HG02642 (cell line): ENCODE data around the gene COL1A2.

Experiments
- ATAC-seq: cut with Tn5 transposase; IDR thresholded peaks from one replicate; pipeline ENCODE4 v1.9.1; 2021; ENCODE audit warnings: mild to moderate bottlenecking; ENCODE audit not compliant: unreplicated experiment, poor library complexity

COL1A2 gene

DNA sequence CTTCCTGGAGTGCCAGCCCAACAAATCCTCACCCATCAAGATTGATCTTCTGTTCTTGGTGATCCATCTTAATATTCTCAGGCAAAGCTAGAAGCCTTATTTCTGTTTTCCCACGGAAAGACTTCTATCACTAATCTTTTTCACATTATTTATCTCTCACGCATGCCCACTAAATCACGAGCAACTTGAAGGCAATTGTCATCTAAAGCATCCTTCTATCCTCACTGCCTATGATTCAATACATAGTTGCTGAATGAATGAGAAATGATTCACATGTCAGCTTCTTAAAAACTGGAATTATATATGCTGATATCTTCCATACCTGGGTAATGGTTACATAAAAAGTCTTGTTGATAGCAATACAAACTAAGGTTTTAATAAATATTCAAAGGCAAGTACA, 12.6 kb upstream of the COL1A2 start:
- ATAC-seq, result no peak

DNA sequence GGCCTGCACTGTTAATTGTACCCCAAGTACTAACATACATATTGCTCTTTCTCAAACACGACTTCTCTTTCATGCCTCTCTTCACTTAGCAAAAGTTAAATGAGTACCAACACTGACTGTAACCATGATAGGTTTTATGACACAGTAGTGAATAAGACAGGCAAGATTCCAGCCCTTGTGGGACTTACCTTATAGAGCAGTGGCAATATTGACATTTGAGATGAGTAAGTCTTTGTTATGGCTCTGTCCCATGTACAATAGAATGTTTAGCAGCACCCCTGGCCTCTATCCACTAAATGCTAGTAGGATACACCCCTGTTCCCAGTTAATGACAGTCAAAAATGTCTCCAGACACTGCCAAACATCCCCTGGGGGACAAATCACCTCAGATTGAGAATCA, 11.9 kb upstream of the COL1A2 start:
- no peak for ATAC-seq

DNA sequence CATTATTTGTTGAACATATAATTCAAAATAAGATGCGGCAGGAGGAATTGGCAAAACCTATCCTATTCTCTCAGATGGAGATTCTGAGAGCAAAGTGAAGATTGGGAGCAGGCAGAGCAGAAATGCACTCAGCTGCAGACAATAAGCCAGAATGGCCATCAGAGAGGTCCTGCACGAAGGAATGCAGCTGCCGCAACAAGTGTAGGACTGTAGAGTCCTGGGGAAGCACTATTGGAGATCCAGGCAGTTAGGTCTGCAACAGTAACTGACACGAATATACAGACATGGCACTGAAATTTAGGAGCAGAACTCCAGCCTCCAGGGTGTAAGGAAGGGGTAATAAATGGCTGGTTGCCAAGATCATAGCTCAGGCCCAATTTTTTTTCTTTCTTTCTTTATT, 10.4 kb upstream of the COL1A2 start:
- ATAC-seq, result no peak

DNA sequence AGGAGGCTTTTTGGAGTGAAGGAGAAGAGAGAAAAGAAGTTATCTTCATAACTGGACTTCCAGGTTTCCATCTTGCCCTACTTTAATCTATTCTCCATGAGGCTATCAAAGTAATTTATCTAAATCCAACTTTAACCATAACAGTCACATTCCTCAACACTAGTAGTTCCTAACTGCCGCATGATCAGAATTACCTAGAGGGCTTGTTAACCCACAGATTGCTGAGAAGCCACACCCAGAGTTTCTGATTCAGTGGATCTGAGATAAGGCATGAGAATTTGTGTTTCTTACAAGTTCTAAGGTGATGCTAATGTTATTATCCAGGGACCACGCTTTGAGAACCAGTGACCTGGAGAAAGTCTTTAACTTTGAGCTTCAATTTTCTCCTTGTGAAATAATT, 8.3 kb upstream of the COL1A2 start:
- ATAC-seq, result no peak

DNA sequence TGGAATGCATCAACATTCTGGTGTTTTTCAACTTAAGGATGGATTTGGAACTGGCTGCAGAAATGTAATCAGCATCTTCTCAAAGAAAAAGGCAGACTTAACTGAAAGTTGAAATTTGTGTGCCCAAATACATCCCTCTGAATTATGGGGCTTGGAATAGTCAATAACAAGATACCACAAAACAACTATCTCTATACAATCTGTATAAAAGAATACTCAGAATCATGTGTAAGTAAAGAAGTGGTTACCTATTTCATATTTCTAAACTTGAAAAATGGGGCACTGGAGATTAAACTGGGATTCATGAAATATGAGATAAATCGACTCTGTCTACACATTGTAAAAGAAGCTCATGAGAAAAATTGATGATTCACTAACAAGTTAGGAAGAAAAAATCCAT, 6.2 kb upstream of the COL1A2 start:
- ATAC-seq, result no peak

DNA sequence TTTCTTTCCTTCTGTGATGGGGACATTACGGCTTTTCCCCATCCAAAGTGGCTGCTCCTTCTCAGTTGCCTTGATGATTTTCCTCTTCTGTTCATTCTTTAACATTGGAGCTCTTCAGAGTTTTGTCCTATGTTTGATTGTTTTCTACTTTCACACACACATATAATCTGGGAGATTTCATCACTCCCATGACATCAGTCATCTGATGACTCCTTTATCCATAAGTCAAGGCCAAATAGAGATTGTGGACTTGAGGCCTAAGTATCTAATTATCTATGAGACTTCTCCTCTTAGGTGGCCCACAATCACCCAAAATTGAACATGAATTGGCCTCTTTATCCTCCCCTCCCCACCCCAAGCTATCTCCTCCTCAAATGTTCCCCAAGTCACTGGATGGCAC, 5.3 kb upstream of the COL1A2 start:
- no peak for ATAC-seq

DNA sequence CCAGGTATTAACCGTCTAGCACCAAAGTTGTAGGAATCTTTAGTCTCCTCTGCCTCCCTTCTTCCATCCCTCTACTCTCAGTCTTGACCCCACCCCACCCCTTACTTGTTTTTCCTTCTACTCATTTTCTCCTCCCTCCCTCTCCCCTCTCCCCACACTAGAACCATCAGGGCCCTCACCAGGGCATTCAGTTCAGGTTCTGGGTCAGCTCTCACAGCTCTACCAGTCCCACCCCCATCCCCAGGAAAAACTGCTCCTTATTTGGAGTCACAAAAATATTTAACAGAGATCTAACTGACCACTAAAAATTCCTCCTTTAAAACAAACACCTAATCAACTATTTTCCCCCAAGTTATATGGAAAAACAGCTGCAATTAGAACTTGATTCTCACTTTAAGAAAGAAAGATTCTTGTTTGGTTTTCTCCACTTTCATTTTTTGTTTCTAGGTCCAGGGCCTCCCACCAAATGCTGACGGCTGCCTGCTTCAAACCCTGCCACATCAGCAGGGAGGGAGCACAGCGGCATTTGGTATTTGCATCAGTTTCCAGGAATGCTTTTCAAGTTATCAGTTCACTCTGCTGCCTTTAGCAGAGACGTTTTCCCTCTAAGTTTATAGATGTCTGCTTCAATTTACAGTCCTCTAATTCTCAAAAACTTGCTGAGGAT, 2.8 kb upstream of the COL1A2 start:
- ATAC-seq, result no peak

DNA sequence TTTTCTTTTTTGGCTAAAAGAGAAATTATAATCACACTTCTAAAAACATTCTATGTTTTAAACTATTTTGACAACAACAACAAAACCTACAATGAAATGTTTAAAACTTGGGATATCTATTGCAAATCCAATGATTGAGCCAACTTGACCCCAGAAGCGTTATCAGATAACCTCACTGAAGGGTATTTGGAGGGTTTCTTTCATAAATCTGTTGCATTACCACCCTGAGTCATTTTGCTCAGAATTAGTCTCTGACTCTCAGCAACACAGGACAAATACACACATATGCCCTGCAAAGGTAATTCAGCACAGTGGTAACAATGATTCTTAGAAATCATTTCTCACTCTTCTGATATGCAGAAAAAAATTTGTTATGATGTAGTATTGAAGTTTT, 2.3 kb upstream of the COL1A2 start:
- no peak for ATAC-seq

DNA sequence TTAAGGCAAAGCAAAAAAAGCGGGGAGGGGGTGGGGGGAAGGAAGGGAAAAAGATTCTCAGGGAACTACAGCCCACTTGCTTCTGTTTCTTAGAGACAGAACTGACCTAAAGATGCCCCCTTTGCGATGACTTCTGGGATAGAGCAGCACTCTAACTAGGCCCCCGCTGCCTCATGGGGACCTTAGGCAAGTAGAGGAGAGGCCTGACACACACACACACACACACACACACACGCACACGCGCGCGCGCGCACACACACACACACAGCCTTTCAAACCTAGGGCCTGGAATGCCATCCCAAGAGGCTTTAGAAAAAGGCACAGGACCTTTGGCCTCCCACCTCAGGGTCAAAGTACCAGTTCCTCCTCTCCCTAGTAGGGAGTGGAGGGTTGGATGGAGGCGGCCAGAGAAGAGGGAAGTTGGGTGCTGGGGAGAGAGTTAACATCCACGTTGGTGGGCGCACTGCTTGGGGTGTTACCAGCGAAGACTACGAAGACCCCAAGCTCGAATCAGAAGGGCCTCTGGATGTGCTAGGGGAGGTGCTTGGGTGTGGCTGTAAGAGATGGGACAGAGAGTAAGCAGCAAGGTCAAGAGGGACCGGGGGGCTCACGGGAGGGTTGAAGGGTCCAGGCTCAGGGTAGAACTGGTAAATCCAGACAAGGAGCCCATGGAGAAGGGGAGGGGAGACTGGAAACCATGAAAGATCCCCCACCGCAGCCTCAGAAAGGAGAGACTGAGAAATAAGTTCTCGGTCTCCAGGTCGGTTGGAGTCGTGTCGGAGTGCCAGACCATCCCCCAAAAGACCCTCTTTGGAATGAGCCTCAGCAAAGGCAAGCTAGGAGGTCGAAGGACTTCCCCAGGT, 1.2 kb upstream of the COL1A2 start:
- no peak for ATAC-seq

DNA sequence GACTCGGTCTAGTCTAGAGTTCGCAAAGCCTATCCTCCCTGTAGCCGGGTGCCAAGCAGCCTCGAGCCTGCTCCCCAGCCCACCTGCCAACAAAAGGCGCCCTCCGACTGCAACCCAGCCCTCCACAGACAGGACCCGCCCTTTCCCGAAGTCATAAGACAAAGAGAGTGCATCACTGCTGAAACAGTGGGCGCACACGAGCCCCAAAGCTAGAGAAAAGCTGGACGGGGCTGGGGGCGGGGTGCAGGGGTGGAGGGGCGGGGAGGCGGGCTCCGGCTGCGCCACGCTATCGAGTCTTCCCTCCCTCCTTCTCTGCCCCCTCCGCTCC, 622 bp upstream of the COL1A2 start:
- ATAC-seq, result no peak

DNA sequence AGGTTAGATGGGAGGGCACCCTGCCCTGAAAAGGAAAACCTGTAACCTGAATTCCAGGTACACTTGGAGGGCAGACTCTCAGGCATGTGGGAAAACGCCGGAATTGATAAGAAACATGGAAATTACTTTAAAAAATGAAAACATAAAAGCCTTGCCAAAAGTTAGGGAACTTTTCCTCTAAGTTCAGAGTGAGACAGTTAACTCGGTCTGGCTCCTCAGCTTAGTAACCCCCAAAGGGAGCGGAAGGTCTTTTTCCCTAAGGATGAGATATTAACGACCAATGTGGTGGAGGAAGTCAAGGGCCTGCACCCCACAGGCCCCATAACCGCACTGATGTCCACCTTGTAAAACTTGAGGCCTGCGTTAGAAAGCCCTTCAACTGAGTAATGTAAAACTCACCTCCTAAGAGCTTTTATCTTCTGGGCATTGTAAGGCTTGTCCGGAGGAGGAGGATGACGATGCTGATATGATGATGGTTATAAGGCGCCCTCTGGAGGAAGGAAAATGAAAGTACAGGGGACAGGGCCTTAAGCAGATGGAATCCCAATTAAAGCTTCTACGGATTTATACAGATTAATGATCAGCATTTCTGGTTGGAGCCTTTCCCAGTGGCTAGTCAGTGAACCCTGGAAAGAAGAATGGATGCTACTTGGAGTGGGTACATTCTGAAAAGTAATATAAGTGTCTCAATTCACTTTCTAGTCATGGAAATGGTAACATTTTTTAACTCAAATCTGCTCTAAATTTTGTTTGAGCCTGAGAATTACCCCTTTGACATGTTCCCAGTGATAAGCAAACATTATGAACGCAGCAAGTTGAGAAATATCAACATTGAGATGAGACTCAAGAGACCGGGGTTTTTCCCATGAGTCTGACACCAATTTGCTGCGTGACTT, 694 bp downstream of the COL1A2 start:
- ATAC-seq, result peak; percentile 79

DNA sequence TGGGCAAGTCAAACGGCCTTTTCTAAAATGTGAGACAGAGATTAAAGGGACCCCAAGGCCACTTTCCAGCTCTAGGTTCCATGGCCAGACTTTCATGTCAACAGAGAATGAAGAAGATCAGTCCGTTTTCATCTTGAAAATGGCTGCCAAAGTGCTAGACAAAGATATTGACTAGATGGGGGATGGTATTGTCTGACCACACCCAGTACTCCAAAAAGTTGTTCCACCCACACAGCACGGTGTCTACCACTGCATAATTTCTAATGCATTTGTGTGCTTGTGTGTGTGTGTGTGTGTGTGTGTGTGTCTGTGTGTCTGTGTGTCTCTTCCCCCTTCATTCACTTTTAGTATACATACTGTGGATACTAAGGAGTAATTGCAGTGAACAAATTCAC, 1.3 kb downstream of the COL1A2 start:
- ATAC-seq, result no peak

DNA sequence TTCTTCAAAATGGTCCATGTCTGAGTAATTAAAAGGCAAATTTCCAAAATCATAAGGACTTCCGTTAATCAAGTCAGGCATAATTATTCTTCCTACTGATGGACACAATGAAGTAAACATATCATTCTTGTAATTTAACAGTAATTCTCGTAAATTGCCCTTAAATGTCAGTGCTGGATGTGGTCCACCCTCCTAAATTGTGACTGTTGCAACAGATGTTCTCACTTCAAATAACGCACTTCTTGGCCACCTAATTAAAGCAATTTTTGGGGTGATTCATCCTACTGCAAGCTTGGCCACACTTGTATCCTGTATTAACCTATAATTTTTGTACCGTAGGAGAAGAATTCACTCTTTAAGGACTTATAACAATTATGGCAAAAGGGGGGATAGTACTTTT, 1.9 kb downstream of the COL1A2 start:
- ATAC-seq, result no peak

DNA sequence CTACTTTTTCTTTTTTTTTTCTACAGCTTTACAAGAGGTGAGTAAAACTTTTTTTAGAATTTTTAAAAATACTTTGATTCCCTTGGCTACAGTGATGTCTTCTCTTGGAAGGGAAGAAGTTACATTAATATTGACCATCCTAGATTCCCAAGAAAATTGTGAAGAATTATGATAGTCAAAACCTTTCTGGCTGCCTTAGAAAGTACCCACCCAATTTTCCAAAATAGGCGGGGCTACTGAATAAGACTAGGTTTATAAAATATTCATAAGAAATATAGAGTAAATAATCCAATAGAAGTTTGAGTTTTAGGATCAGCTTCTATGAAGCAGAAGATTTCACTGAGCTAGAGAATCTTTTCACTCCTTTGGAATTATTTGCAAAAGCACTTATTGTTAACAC, 3.0 kb downstream of the COL1A2 start:
- ATAC-seq, result no peak

DNA sequence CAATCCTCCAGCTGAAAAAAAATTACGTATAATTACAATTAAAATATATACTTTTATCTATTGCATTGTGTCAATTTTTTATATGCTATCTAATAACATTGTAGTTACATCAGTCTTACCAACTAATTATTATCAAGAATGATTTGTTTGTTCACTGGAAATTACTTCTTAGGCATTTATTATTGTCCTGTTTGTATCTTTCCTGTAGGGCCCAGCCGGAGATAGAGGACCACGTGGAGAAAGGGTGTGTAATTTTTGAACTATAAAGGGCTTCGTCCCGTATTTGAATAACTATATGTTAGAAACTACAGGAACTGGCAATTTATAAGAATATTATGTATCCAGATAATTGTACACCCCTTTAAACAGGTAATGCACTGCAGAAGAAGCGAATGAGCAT, 4.1 kb downstream of the COL1A2 start:
- ATAC-seq, result no peak

DNA sequence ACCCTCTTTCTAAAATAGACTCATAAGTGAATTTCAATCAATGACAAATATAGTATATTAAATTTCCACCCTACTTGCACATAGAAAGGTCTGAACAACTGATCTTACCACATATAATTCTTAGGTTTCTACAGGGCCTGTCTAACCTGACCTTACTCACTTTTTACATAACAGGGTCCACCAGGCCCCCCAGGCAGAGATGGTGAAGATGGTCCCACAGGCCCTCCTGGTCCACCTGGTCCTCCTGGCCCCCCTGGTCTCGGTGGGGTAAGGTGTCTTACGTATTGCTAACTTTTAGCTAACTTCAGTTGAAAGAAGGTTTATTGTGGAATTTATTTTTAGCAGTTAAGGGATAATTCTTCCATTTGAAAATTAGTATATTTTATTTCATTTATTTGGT, 5.3 kb downstream of the COL1A2 start:
- ATAC-seq, result no peak

DNA sequence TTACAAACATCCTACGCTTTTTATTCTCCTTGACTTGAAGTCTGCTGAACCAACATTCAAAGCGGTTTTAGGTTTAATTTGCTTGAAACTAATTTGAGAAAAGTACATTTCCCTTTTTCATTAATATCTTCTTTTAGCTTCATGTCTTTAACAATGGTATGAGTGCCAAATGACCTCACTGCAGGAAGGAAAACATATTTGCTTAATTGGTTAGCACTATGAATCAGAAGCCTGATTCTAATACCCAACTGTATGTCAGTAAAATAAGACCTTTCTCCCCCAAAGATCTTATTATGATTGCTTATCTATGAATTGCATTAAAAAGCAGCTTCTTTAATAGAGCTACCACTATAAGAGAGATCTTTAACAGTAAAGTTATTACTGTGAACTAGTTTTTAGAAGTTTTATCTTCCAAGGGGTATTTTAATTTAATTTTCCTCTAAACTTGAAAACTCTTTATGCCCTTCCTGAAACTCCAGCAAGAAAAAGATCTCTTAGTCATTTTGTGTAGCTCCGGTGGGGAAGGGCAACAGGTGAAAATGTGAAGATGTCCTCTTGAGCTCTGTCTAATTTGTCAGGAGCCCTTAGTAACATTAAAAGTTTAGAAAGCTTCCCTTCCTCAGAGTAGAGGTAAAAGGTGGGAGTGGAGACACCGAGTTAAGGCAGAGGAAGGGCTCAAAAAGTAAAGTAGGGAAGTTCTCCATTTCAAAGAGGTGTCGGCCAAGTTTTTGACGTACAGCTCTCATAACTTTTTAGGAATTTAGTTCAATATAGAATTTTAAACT, 6.1 kb downstream of the COL1A2 start:
- no peak for ATAC-seq

DNA sequence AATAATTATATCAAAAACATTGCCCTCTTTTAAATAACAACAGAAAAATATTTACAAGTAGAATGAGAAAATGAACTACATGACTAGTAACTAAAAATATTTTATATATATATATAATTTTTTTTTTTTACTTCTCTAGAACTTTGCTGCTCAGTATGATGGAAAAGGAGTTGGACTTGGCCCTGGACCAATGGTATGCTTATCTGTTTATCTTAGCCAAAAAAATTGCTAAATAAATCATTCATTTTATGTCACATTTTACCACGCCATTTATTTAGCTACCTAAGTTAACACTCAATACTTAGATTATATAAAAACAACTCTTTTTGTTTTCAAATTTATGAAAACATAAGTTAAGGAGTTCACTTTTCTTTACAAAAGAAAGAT, 6.7 kb downstream of the COL1A2 start:
- ATAC-seq, result no peak

DNA sequence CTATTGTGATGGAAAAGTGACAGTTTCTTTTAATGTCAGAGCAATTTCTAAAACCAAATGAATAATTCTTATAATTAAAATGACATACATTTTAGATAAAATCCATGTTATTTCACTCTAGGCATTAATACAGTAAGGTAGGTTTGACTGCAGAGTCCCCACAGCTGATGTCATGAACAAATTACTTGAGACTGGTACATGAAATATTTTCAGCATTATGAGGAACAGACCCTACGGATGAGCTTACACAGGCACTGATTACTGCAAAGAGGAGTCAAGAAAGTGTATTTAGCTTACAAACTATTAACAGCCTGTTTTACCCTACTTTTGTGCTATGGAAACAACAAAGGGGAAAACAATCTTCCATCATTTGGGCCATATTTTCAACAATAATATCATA, 8.9 kb downstream of the COL1A2 start:
- no peak for ATAC-seq

DNA sequence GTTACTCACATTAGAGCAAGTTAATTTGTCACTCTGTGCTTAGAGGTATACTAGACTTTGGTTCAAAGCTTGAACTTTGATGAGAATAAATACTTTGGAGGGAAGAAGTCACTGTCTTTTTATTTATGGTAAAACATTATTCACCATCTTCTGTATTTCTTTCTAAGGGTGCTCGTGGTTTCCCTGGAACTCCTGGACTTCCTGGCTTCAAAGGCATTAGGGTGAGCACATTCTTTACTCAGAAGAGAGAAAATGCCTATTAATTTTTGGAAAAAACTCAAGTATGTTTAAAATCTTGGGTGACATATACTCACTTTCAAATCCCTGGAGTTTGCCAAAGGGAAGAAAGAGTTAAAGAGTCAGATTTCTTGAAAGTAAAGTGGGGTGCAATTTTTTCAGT, 10.8 kb downstream of the COL1A2 start:
- ATAC-seq, result no peak

DNA sequence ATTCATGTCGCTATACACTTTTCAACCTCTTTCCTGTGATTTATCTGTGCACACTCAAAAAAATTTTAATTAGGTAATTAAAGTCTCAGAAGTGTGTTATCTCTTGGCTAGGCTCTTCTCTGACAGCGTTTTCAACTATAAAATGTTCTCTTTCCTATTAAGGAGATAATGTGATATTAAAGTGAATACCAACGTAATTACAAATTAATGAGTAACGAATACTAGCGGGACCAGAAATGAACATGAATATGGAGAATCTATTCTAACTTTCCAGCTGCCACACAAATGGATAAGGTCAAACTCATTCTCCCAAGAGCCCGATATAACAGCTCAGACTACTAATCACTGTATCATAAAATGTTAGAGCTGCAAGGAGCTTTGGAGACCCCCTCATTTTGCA, 12.0 kb downstream of the COL1A2 start:
- no peak for ATAC-seq
